22Rv1 (cell line): Measurements from ENCODE around the gene THSD4.

Experiments
- H3K27ac ChIP-seq: fragments of 450-650 bp; 2 replicates; pipeline ENCODE4 v1.5.1; 2017
- ZFX ChIP-seq: fragments of 450-650 bp; IDR thresholded peaks from 2 replicates; pipeline ENCODE4 v1.6.1; 2017; ENCODE audit warnings: antibody characterized with exemption, borderline replicate concordance
- TF ChIP-seq, protein P1 (sequence below): fragments of 450-650 bp; IDR thresholded peaks from 2 replicates; pipeline ENCODE4 v1.5.1; 2017; ENCODE audit warnings: mild to moderate bottlenecking

Gene THSD4

DNA sequence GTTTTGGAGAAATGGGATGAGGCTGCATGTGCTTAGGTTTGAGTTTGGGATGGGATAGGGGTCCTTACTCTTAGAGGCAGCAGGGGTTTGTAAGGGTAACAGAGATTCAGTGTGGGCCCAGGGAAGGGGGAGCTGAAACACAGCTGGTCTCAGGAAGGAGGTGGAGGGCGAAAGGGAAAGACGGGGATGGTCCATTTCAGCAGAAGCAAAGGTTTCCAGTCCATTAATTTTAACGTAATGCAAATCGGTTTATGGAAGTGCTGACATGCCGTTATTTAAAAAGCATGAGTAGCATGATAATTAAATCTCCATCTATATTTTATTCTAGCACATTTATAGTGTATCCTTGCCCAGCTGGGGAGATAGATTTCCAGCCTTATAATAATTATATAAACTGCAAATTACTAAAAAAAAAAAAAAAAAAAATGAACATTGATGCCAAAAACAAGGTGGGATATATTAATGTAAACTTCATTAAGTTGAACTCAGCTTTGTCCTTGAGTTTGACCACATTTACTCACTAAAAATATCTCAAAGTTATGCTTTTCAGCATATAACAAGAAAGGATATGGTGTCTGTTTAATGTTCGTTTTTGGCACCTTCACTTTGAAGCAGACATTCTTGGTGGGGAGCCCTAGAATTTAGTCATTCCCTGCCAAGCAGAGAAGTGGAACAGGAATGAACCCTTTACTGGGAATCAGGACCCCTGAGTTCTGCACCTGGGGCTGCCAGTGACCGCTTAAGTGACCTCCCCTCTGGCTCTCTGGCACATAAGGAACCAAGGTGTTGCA is 234.7 kb downstream of the THSD4 start:
- no peak overlapping the region for H3K27ac ChIP-seq
- TF ChIP-seq, protein P1, sequence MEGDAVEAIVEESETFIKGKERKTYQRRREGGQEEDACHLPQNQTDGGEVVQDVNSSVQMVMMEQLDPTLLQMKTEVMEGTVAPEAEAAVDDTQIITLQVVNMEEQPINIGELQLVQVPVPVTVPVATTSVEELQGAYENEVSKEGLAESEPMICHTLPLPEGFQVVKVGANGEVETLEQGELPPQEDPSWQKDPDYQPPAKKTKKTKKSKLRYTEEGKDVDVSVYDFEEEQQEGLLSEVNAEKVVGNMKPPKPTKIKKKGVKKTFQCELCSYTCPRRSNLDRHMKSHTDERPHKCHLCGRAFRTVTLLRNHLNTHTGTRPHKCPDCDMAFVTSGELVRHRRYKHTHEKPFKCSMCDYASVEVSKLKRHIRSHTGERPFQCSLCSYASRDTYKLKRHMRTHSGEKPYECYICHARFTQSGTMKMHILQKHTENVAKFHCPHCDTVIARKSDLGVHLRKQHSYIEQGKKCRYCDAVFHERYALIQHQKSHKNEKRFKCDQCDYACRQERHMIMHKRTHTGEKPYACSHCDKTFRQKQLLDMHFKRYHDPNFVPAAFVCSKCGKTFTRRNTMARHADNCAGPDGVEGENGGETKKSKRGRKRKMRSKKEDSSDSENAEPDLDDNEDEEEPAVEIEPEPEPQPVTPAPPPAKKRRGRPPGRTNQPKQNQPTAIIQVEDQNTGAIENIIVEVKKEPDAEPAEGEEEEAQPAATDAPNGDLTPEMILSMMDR: no peak
- TF ChIP-seq ZFX: no peak

DNA sequence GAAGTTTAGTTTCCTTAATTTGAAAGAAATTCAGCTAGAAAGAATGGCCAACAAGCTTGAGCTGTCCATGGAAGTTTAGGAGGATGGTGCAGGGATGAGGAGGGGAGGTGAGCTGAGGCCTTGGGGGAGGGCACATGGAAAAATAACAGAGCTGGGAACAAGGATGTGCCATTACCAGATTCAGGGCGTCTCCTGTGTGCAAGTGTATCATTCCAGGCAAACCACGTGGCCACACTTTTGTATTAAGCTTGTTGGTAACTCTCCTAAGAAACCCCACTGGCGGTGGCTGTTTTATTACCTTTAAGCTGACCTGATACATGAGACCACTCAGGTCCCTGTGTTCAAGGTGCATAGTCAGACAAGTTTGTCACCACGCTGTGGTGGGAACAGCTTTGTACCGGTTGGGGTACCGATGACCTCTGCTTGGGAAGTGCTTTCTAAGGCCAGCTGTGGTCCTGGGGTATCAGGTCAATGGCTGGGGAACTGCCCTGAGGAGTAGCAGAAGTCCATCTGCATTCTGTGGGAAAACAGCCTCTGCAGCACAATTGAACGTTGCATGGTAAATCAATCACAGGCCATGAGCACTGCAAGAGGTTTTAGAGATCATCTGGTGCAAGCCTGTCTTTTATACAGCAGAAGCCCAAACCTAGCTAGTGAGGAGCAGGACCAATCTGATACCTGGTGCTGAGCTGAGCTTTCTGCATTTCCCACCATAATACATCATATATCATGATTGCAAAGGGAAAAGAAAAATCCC is 235.5 kb downstream of the THSD4 start:
- TF ChIP-seq, protein P1: no peak
- no peak for TF ChIP-seq ZFX
- H3K27ac ChIP-seq: no peak overlapping the region

DNA sequence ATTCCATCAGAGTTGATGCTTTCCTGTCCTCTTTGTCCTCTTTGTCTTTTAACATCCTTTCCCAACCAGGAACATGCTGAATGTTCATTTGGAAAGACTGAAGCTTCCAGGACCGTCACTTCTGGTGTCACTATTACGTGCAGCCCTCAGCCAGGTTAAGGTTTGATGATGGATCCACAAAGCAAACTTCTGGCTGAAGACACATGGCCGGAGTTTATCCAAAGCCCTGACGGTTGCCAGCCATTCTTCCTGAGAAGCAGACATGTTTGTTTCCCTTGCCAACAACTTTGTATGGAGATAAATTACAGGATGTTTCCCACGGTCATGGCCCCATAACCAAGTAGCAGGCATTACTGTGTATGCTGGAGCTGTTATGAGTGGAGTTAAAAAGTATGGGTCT is 236.9 kb downstream of the THSD4 start:
- no peak for TF ChIP-seq ZFX
- TF ChIP-seq, protein P1: no peak
- no peak overlapping the region for H3K27ac ChIP-seq

DNA sequence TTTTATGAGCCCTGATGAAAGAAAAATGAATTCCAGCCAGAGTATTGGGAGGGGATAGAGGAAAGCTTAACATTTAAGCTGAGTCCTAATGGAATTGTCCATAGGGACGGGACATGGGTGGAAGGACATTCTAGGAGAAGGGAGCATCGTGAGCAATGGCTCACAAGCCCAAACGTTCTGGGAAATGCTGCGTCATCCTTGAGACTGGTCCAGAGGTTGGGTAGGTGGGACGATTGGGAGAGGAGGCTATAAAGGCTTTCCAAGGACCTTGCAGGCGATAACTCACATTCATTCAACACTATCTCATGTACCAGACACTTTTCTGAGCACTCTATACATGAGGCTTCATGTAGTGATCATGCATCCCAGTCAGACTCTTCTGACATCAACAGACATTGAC is 237.5 kb downstream of the THSD4 start:
- no peak for TF ChIP-seq ZFX
- TF ChIP-seq, protein P1: no peak
- H3K27ac ChIP-seq: no peak overlapping the region

DNA sequence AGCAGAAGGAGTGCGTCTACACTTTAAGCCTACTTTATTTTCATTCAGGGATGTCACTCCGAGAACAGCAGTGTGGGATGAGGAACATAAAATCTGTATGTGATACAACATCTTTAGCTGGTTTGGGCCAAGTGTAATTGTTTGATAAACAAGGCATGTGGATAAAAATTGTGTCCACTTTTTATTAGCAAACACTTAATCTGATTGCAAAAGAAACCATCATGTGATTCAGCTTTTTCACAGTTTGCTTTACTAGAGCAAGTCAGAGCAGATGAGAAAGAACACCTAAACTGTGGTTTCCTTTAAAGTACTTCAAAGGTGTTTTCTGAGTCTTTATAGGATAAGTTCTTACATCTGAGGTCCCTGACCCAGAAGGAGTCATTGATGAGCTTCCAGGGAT is 237.9 kb downstream of the THSD4 start:
- TF ChIP-seq, protein P1: no peak
- TF ChIP-seq ZFX: no peak

DNA sequence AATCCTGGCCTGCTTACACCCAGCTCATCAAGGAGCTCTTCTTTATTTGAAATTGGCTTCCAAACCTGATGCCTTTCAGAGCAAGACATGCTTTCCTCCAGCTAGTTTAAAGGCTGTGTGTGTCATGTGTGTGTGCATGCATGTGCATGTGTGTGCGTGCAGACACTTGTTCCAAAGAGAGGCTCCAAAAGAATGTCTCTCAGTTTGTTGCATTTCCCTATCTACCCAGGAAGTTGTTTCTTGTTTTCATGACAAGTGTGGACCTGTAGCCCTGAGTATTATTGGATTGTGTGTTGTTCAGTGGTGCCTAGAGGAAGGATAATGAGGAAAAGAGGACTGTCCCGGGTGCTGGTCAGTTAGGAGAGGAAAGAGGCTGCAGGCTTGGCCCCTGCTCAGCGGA is 240.0 kb downstream of the THSD4 start:
- no peak for TF ChIP-seq ZFX

More for the DNA sequence above, 237.9 kb downstream of the THSD4 start:
- no peak overlapping the region for H3K27ac ChIP-seq

DNA sequence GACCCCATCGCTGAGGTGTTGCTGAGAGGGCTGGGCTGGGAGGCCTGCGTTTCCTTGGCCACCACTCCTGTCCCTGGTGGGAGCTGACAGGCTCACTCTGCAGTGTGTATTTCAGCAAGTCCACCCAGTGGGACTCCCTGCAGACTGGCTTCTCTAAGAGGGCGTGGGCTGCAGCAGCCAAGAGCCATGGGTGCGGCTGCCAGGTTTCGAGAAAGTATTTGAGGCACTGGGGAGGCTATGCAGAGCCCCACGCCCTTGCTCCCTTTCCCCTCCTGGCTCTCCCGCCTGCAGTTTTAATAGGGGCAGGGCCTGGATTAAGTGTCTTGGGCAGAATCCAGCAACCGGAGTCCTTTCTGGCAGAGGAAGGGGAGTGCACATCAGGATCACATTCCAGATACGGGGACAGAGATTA is 242.1 kb downstream of the THSD4 start:
- no peak for TF ChIP-seq ZFX
- TF ChIP-seq, protein P1: no peak
- H3K27ac ChIP-seq: no peak overlapping the region

More for the DNA sequence above, 240.0 kb downstream of the THSD4 start:
- H3K27ac ChIP-seq: no peak overlapping the region
